Mononuclear cell (primary cell): Measurements from ENCODE around the gene NR1H3. TPM values are rescaled to one million over a fixed set of nuclear protein-coding genes. Genes with fewer than 3 reads are reported as not detected.
"Not testable (repeated sequence)": the region's sequence is repeated elsewhere in the genome, so short reads cannot be mapped to it uniquely, and the experiment has no call there.

ENCODE experiments used
- H3K27me3 ChIP-seq: 2 replicates; pipeline ENCODE4 v1.6.0; 2011; ENCODE audit warnings: low read length, control low read depth; ENCODE audit not compliant: insufficient read depth
- H3K4me1 ChIP-seq: 2 replicates; pipeline ENCODE4 v1.5.1; 2011; ENCODE audit warnings: mild to moderate bottlenecking, low read length, control low read depth; ENCODE audit not compliant: insufficient read depth
- H3K4me3 ChIP-seq: 2 replicates; pipeline ENCODE4 v1.5.1; 2011; ENCODE audit warnings: mild to moderate bottlenecking, low read length, moderate library complexity
- H3K9me3 ChIP-seq: 2 replicates; pipeline ENCODE4 v1.5.1; 2011; ENCODE audit warnings: low read depth, mild to moderate bottlenecking, control low read depth, low read length
- total RNA-seq: library from RNA; depleted of rRNA; stranded (reverse); fragments of >200 nt; gene quantifications from one replicate; pipeline ENCODE4 v1.2.3, GENCODE V29; 2012

The NR1H3 gene
- 1.4 TPM for total RNA-seq

- H3K27me3 ChIP-seq: no peaks in the 10 kb centered on the region
- peaks cover 35% of the 10 kb centered on the region for H3K4me1 ChIP-seq
- H3K9me3 ChIP-seq: no peaks in the 10 kb centered on the region
- H3K4me3 ChIP-seq: no peak within 1 kb of the TSS
Observed at GRCh38 chr11:47257517-47258316, at the start of gene NR1H3. Gene NR1H3, plus strand, starts transcription at chr11:47257996. Its CDS starts 1,221 bp downstream, at chr11:47259217.

GRCh38 chr11:47208008-47208552 is 49.7 kb upstream of the NR1H3 start:
- not testable (repeated sequence) for H3K4me3 ChIP-seq, H3K27me3 ChIP-seq, H3K9me3 ChIP-seq, H3K4me1 ChIP-seq

GRCh38 chr11:47208628-47209027 is 49.2 kb upstream of the NR1H3 start:
- Histone ChIP-seq H3K4me1 (peaks cover 2% of the 10 kb centered on the region), H3K27me3 (no peaks in the 10 kb centered on the region), H3K4me3 (no peak overlapping the region), H3K9me3 (no peaks in the 10 kb centered on the region)

- peaks cover 27% of the 10 kb centered on the region for H3K4me1 ChIP-seq
- H3K27me3 ChIP-seq: no peaks in the 10 kb centered on the region
- no peaks in the 10 kb centered on the region for H3K9me3 ChIP-seq
- H3K4me3 ChIP-seq: no peak overlapping the region
Observed at GRCh38 chr11:47212938-47213337, 44.9 kb upstream of the NR1H3 start.

GRCh38 chr11:47213950-47214565 is 43.7 kb upstream of the NR1H3 start:
- Histone ChIP-seq H3K4me3 (peak overlapping the region; percentile 76), H3K9me3 (no peaks in the 10 kb centered on the region), H3K4me1 (peaks cover 27% of the 10 kb centered on the region), H3K27me3 (no peaks in the 10 kb centered on the region)

GRCh38 chr11:47215366-47215910 is 42.4 kb upstream of the NR1H3 start:
- Histone ChIP-seq H3K27me3 (no peaks in the 10 kb centered on the region), H3K4me1 (peaks cover 27% of the 10 kb centered on the region), H3K4me3 (peak overlapping the region; percentile 76), H3K9me3 (no peaks in the 10 kb centered on the region)

GRCh38 chr11:47216121-47216798 is 41.5 kb upstream of the NR1H3 start:
- H3K4me1 ChIP-seq: peaks cover 27% of the 10 kb centered on the region
- H3K4me3 ChIP-seq: peak overlapping the region; percentile 76
- no peaks in the 10 kb centered on the region for H3K27me3 ChIP-seq
- no peaks in the 10 kb centered on the region for H3K9me3 ChIP-seq

- Histone ChIP-seq H3K27me3 (no peaks in the 10 kb centered on the region), H3K4me1 (peaks cover 18% of the 10 kb centered on the region), H3K4me3 (no peak overlapping the region), H3K9me3 (no peaks in the 10 kb centered on the region)
Observed at GRCh38 chr11:47220401-47220821, 37.4 kb upstream of the NR1H3 start.

- no peaks in the 10 kb centered on the region for H3K9me3 ChIP-seq
- H3K4me3 ChIP-seq: no peak overlapping the region
Observed at GRCh38 chr11:47222696-47223095, 35.1 kb upstream of the NR1H3 start.

GRCh38 chr11:47225552-47226400 is 32.0 kb upstream of the NR1H3 start:
- Histone ChIP-seq H3K4me3 (no peak overlapping the region), H3K27me3 (no peaks in the 10 kb centered on the region), H3K9me3 (no peaks in the 10 kb centered on the region), H3K4me1 (peaks cover 9% of the 10 kb centered on the region)

More at GRCh38 chr11:47222696-47223095, 35.1 kb upstream of the NR1H3 start:
- H3K4me1 ChIP-seq: peaks cover 9% of the 10 kb centered on the region
- H3K27me3 ChIP-seq: no peaks in the 10 kb centered on the region

- Histone ChIP-seq H3K4me3 (no peak overlapping the region), H3K4me1 (peaks cover 9% of the 10 kb centered on the region), H3K27me3 (no peaks in the 10 kb centered on the region), H3K9me3 (no peaks in the 10 kb centered on the region)
Observed at GRCh38 chr11:47229161-47229560, 28.6 kb upstream of the NR1H3 start.

- no peaks in the 10 kb centered on the region for H3K4me1 ChIP-seq
- no peaks in the 10 kb centered on the region for H3K9me3 ChIP-seq
- H3K4me3 ChIP-seq: no peak overlapping the region
- no peaks in the 10 kb centered on the region for H3K27me3 ChIP-seq
Observed at GRCh38 chr11:47233051-47233450, 24.7 kb upstream of the NR1H3 start.

- Histone ChIP-seq H3K4me3 (no peak overlapping the region), H3K9me3 (no peaks in the 10 kb centered on the region), H3K4me1 (no peaks in the 10 kb centered on the region), H3K27me3 (no peaks in the 10 kb centered on the region)
Observed at GRCh38 chr11:47233989-47234668, 23.7 kb upstream of the NR1H3 start.

GRCh38 chr11:47234669-47235100 is 23.1 kb upstream of the NR1H3 start:
- Histone ChIP-seq H3K9me3 (no peaks in the 10 kb centered on the region), H3K4me1 (no peaks in the 10 kb centered on the region), H3K27me3 (no peaks in the 10 kb centered on the region), H3K4me3 (no peak overlapping the region)
